ENCODE results near the gene RNASEH1. TPM values are rescaled to one million over a fixed set of nuclear protein-coding genes. Genes with fewer than 3 reads are reported as not detected.
"Not testable (repeated sequence)": the region's sequence is repeated elsewhere in the genome, so short reads cannot be mapped to it uniquely, and the experiment has no call there.

The RNASEH1 gene
- total and polyA plus RNA-seq, 2 experiments from 2014 or later, result 15.3 to 25.6 TPM

GRCh38 chr2:3500326-3500899, 57.7 kb downstream of the RNASEH1 start:
- H3K79me2 ChIP-seq, result peaks cover 12% of the 10 kb centered on the region
- peaks cover 3% of the 10 kb centered on the region for H3K36me3 ChIP-seq (replicated peaks; ENCODE audit: insufficient read depth, low read depth)
- H3K4me1 ChIP-seq (ENCODE audit: insufficient read depth), result no peaks in the 10 kb centered on the region
- no peak for DNase-seq (ENCODE audit: low spot score)
- H4K20me1 ChIP-seq (ENCODE audit: insufficient read depth, poor library complexity, severe bottlenecking), result no peaks in the 10 kb centered on the region
- no peaks in the 10 kb centered on the region for H3K9me3 ChIP-seq (ENCODE audit: low read depth)
- H3K9me2 ChIP-seq (replicated peaks; ENCODE audit: insufficient read depth), result no peaks in the 10 kb centered on the region
- TF ChIP-seq, protein P1, sequence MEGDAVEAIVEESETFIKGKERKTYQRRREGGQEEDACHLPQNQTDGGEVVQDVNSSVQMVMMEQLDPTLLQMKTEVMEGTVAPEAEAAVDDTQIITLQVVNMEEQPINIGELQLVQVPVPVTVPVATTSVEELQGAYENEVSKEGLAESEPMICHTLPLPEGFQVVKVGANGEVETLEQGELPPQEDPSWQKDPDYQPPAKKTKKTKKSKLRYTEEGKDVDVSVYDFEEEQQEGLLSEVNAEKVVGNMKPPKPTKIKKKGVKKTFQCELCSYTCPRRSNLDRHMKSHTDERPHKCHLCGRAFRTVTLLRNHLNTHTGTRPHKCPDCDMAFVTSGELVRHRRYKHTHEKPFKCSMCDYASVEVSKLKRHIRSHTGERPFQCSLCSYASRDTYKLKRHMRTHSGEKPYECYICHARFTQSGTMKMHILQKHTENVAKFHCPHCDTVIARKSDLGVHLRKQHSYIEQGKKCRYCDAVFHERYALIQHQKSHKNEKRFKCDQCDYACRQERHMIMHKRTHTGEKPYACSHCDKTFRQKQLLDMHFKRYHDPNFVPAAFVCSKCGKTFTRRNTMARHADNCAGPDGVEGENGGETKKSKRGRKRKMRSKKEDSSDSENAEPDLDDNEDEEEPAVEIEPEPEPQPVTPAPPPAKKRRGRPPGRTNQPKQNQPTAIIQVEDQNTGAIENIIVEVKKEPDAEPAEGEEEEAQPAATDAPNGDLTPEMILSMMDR (IDR thresholded peaks at IDR 0.05; ENCODE audit: poor library complexity), result no peak
- TF ChIP-seq EZH2phosphoT487 (IDR thresholded peaks at IDR 0.05; ENCODE audit: low read depth, severe bottlenecking, unreplicated experiment), result no peak
- no peak for TF ChIP-seq EZH2 (IDR thresholded peaks at IDR 0.05; ENCODE audit: borderline replicate concordance)
- H3K27me3 ChIP-seq, result no peaks in the 10 kb centered on the region
- 97% methylated on average over 34 of the region's 34 CpGs for WGBS (ENCODE audit: low lambda C conversion rate, missing lambda C conversion rate)
- H2AFZ ChIP-seq, result no peak overlapping the region
- no peak overlapping the region for H3K4me2 ChIP-seq
- H3K4me3 ChIP-seq, result no peak overlapping the region
- no peak overlapping the region for H3K27ac ChIP-seq

GRCh38 chr2:3498783-3499394, 59.2 kb downstream of the RNASEH1 start:
- no peaks in the 10 kb centered on the region for H4K20me1 ChIP-seq (ENCODE audit: insufficient read depth, poor library complexity, severe bottlenecking)
- H3K27ac ChIP-seq, result no peak overlapping the region
- TF ChIP-seq, protein P1 (IDR thresholded peaks at IDR 0.05; ENCODE audit: poor library complexity), result no peak
- TF ChIP-seq EZH2phosphoT487 (IDR thresholded peaks at IDR 0.05; ENCODE audit: low read depth, severe bottlenecking, unreplicated experiment) (no peak), EZH2 (IDR thresholded peaks at IDR 0.05; ENCODE audit: borderline replicate concordance) (no peak)
- H3K4me3 ChIP-seq, result no peak overlapping the region
- H3K4me1 ChIP-seq (ENCODE audit: insufficient read depth), result no peaks in the 10 kb centered on the region
- peaks cover 3% of the 10 kb centered on the region for H3K36me3 ChIP-seq (replicated peaks; ENCODE audit: insufficient read depth, low read depth)
- DNase-seq (ENCODE audit: low spot score), result no peak
- H3K79me2 ChIP-seq, result peaks cover 3% of the 10 kb centered on the region
- 97% methylated on average over 18 of the region's 18 CpGs for WGBS (ENCODE audit: low lambda C conversion rate, missing lambda C conversion rate)
- H2AFZ ChIP-seq, result no peak overlapping the region
- H3K9me2 ChIP-seq (replicated peaks; ENCODE audit: insufficient read depth), result no peaks in the 10 kb centered on the region
- H3K9me3 ChIP-seq (ENCODE audit: low read depth), result no peaks in the 10 kb centered on the region
- no peak overlapping the region for H3K4me2 ChIP-seq
- no peaks in the 10 kb centered on the region for H3K27me3 ChIP-seq

DNA sequence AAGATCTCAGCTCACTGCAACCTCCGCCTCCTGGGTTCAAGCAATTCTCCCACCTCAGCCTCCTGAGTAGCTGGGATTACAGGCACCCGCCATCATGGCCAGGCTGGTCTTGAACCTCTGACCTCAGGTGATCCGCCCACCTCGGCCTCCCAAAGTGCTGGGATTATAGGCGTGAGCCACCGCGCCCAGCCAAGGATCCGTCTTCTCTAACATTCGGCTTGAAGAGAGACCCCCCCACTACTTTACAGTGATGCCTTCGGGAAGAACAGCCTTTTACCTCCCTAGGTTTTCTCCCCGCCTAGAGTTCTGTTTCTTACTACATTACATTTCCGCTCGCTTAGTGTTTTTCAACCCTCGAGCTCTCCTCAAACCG, 61.4 kb downstream of the RNASEH1 start:
- H3K4me3 ChIP-seq; H4K20me1 ChIP-seq (ENCODE audit: insufficient read depth, poor library complexity, severe bottlenecking); H3K27ac ChIP-seq; H3K4me2 ChIP-seq; H3K4me1 ChIP-seq (ENCODE audit: insufficient read depth); H3K79me2 ChIP-seq; DNase-seq (ENCODE audit: low spot score); H3K9me2 ChIP-seq (replicated peaks; ENCODE audit: insufficient read depth); H2AFZ ChIP-seq; H3K36me3 ChIP-seq (replicated peaks; ENCODE audit: insufficient read depth, low read depth); H3K9me3 ChIP-seq (ENCODE audit: low read depth); H3K27me3 ChIP-seq: not testable (repeated sequence)
- WGBS (ENCODE audit: low lambda C conversion rate, missing lambda C conversion rate), result 96% methylated on average over 15 of the region's 15 CpGs

Other genes with a start within 250 kb of the RNASEH1 start
- gene EIPR1, start 180.5 kb downstream of the RNASEH1 start, total RNA-seq, result 42.3 and 60.9 TPM in 2 replicates
- 26.5 and 27.4 TPM in 2 replicates for gene EIPR1, start 180.5 kb downstream of the RNASEH1 start, polyA plus RNA-seq
- gene TRAPPC12, start 178.6 kb downstream of the RNASEH1 start, total RNA-seq, result 38.7 and 61.2 TPM in 2 replicates
- 49.3 and 66.5 TPM in 2 replicates for gene TRAPPC12, start 178.6 kb downstream of the RNASEH1 start, polyA plus RNA-seq
- gene ADI1, start 38.8 kb downstream of the RNASEH1 start, total RNA-seq, result 97.7 and 106 TPM in 2 replicates
- 154 and 204 TPM in 2 replicates for gene ADI1, start 38.8 kb downstream of the RNASEH1 start, polyA plus RNA-seq
- 3,340 and 3,712 TPM in 2 replicates for gene RPS7, start 16.9 kb upstream of the RNASEH1 start, total RNA-seq
- gene RPS7, start 16.9 kb upstream of the RNASEH1 start, polyA plus RNA-seq, result 400 and 446 TPM in 2 replicates
- 22.6 TPM in 2 replicates for gene COLEC11, start 36.8 kb upstream of the RNASEH1 start, total RNA-seq
- 20.9 and 21.5 TPM in 2 replicates for gene COLEC11, start 36.8 kb upstream of the RNASEH1 start, polyA plus RNA-seq
- gene ALLC, start 99.9 kb upstream of the RNASEH1 start, total RNA-seq, result not detected in 2 replicates
- gene ALLC, start 99.9 kb upstream of the RNASEH1 start, polyA plus RNA-seq, result not detected in 2 replicates
- gene DCDC2C, start 145.2 kb upstream of the RNASEH1 start, total RNA-seq, result not detected in 2 replicates
- not detected in 2 replicates for gene DCDC2C, start 145.2 kb upstream of the RNASEH1 start, polyA plus RNA-seq